T follicular helper cell (primary cell): ENCODE data around the gene SBF1.
A peak's percentile ranks its signal among the peaks of the same experiment; 100 is the strongest.
"Not testable (repeated sequence)": the region's sequence is repeated elsewhere in the genome, so short reads cannot be mapped to it uniquely, and the experiment has no call there.

Experiments
- DNase-seq: peaks from one replicate; pipeline ENCODE4 v3.0.0-alpha.2; 2020; ENCODE audit warnings: low read depth
- total RNA-seq, 2 experiments: gene quantifications; one replicate each; lab custom pipeline; 2026; lab: John Stamatoyannopoulos, UW

The SBF1 gene
- total RNA-seq, result 268 to 776 reads per million in 2 experiments

GRCh38 chr22:50474710-50475651 is at the start of gene SBF1:
Gene SBF1 (minus strand): TSS chr22:50475035. CDS start chr22:50474840, 195 bp downstream.
- peak; percentile 83 for DNase-seq

DNA sequence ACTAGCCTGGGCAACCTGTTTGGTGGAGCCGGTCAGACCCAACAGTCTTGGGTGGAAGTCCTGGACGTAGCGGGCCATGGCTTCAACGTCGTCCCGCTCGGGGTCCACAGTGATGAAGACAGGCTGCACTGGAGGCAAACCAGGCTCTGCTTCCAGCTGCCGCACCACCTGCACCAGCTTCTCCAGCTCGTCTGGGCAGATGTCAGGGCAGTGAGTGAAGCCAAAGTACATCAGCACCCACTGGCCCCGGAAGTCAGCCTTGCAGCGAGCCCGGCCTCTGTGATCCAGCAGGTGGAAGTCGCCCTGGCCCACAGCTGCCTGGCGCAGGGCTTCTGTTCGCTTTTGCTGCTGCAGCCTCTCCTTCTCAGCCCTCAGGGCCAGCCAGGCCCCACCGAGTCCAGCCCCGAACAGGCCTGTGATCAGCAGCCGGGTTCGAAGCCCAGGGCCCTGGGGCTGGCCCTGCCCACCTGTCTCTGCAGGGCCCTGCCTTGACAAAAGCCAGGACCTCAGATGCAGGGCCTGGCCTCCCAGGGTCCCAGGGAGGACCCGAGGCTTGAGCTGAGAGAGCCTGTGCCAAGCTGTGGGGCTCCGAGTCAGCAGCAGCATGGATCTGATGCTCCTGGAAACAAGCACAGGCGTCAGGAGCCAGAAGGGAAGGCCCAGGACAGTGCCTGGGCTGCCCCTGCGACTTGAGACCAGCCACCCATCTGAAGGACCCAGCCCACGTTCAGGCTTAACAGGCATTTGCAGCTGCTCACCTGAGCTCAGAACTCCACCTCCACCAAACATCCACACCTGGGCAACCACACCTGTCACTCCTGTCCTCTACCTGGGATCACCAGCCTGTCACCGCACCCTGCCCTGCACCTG is 49.2 kb upstream of the SBF1 start:
- DNase-seq, result no peak

GRCh38 chr22:50523458-50523805 is 48.6 kb upstream of the SBF1 start:
- no peak for DNase-seq

- no peak for DNase-seq
Observed at GRCh38 chr22:50522806-50523438, 48.1 kb upstream of the SBF1 start.

DNA sequence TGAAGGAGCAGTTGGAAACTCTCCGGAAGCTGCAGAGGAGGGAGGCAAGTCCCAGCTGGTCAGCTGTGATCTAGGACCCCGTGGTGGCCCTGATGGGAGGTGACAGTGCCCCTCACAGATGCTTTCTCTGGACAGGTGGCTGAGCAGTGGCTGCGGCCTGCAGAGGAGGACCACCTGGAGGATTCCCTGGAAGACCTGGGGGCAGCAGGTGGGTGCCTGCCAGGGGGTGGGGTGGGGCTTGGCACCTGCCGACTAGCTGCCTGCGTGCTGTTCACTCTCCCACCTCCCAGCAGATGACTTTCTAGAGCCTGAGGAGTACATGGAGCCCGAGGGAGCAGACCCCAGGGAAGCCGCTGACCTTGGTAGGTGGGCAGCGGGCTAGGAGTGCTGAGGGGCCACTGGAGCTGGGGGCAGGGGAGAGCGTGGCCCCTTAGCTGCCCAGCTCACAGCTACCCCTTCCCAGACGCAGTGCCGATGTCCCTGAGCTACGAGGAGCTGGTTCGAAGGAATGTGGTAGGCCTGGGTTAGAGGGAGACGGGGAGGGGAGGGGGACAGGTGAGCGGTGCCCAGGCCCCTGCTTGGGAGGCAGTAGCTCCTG is 47.5 kb upstream of the SBF1 start:
- no peak for DNase-seq

- no peak for DNase-seq
Observed at GRCh38 chr22:50521710-50522109, 46.9 kb upstream of the SBF1 start.

DNA sequence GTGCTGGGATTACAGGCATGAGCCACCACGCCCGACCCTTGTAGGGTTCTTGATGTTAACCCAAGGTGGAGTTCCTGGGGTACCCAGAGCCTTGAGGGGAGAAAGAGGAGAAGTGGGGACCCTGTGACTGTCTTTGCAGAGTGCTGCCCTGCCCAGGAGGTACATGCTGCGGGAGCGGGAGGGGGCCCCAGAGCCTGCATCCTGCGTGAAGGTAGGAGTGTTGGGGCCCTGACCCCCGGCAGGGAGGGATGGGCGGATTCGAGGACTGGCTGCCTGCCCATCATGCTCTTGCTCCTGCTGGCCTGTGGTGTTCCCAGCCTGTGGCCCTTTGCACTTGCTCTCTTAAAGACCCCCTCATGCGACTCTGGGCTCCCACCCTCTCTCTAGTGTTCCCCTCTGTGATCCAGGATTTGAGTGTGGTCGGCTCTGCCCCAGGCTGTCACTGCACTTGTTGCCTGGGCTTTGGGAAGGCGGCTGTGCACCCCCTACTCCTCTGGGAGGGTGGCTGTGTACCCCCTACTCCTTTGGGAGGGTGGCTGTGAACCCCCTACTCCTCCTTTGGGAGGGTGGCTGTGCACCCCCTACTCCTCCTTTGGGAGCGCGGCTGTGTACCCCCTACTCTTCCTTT is 46.1 kb upstream of the SBF1 start:
- no peak for DNase-seq

DNA sequence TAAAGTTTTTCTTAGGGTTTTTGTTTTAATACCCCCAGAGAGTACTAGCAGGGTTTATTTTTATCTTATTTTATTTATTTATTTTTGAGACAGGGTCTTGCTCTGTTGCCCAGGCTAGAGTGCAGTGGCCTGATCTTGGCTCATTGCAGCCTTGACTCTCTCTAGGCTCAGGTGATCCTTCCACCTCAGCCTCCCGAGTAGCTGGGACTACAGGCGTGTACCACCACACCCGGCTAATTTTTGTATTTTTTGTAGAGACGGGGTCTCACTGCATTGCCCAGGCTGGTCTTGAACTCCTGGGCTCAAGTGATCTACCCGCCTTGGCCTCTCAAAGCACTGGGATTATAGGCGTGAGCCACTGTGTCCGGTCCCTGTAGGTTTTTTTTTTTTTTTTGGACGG is 45.3 kb upstream of the SBF1 start:
- not testable (repeated sequence) for DNase-seq

DNA sequence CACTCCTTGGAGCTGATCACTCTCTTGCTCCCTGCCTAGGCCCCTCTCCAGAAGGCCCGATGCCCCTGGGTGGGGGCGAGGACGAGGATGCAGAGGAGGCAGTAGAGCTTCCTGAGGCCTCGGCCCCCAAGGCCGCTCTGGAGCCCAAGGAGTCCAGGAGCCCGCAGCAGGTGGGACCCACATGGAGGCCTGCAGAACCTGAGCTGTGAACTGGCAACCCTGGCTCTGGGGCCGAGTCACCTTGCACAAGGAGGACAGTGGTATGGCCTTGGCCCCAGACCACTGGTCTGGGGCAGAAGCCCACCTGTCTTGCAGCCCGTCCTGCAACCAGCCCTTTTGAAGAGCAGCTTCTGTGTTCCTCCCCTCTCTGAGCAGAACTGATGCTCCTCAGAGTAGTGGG is 44.3 kb upstream of the SBF1 start:
- DNase-seq, result no peak

- no peak for DNase-seq
Observed at GRCh38 chr22:50518606-50519005, 43.8 kb upstream of the SBF1 start.

DNA sequence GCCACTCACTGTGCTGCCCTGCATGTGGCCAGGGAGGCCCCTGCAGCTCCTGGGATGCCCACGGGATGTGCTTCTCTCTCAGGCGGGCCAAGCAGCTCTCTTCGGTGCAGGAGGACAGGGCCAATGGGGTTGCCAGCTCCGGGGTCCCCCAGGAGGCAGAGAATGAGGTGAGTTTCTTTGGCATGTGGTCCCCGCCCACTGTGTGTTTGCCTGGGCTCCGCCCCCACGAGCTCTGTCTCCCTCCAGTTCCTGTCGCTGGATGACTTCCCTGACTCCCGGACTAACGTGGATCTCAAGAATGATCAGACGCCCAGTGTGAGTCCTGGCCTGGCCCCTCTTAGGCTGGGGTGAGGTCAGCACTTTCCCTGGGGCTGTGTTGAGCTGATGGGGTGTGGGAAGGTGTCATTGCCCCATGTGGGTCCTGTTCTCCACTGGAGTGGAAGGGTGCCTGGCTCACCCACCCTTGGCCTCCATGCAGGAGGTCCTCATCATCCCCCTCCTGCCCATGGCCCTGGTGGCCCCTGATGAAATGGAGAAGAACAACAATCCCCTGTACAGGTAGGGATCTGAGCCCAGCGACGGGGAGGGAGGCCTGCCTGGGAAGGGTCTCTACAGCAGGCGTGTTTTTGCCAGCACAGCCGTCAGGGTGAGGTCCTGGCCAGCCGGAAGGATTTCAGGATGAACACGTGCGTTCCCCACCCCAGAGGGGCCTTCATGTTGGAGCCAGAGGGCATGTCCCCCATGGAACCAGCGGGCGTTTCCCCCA is 42.8 kb upstream of the SBF1 start:
- no peak for DNase-seq

DNA sequence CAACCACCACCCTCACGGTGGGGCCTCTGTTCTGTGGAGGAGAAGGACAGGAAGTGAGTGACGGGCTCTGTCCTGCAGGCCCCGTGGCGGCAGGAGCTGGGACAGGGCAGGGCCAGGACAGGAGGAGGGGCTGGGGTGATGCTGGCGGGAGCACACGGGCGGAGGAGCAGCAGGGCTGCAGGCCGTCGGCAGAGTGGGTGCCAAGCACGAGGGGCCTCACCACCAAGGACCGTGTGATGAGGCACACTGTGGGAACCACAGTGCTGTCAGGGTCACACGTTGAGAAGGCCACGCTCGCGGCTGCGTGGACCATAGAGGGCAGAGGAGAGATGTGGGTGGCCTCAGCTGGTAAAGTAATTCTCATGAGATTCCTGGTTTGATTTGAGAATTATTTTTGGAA is 42.1 kb upstream of the SBF1 start:
- DNase-seq, result no peak

- no peak for DNase-seq
Observed at GRCh38 chr22:50516068-50516467, 41.2 kb upstream of the SBF1 start.

- no peak for DNase-seq
Observed at GRCh38 chr22:50513175-50513574, 38.3 kb upstream of the SBF1 start.

GRCh38 chr22:50508897-50509296 is 34.1 kb upstream of the SBF1 start:
- no peak for DNase-seq

DNA sequence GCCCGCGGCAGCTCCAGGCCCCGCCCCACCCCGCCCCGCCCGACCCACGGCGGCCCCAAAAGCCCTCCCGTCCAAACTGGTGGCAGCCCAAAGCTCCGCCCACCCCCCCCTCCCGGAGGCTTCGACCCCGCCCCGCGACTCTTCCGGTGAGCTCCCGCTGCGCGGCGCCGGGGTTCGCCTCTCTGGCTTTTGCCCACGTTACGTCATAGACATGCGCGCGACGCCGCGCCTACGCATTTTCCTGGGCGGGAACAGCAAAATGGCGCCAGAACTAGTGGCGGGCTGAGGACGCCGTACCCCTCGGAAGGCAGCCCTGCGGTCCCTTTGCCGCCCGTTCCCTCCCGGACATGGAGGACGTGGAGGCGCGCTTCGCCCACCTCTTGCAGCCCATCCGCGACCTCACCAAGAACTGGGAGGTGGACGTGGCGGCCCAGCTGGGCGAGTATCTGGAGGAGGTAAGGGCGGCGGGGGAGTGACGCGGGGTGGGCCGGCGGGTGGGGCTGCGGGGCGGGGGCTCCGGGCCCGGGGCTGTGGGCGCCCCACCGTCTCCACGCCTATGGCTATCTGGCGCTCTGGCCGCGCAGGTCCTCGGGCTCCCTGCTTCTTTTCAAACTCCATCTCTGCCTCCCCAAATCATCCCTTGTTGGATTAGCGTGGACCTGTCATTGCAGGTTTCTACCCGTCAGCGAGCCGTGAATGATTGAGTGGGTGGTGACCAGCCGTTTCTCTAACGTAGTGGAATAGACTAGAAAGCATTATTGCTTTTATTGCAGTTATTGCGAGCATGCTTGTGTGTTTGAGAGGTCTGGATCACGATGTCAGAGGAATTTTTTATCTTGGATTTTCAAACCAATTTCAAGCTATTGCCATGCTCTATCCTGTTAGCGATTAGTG is 33.4 kb upstream of the SBF1 start, which contains the start of gene NCAPH2:
Gene NCAPH2 (plus strand): TSS at position 234 of the 894 bp plus-strand sequence. CDS start 114 bp downstream, at position 348.
- DNase-seq, result peak; percentile 97

GRCh38 chr22:50507421-50507990 is 32.7 kb upstream of the SBF1 start, which contains the start of gene LMF2:
Gene LMF2 (minus strand): TSS chr22:50507702. CDS start chr22:50507675, 27 bp downstream.
- DNase-seq, result peak; percentile 90

DNA sequence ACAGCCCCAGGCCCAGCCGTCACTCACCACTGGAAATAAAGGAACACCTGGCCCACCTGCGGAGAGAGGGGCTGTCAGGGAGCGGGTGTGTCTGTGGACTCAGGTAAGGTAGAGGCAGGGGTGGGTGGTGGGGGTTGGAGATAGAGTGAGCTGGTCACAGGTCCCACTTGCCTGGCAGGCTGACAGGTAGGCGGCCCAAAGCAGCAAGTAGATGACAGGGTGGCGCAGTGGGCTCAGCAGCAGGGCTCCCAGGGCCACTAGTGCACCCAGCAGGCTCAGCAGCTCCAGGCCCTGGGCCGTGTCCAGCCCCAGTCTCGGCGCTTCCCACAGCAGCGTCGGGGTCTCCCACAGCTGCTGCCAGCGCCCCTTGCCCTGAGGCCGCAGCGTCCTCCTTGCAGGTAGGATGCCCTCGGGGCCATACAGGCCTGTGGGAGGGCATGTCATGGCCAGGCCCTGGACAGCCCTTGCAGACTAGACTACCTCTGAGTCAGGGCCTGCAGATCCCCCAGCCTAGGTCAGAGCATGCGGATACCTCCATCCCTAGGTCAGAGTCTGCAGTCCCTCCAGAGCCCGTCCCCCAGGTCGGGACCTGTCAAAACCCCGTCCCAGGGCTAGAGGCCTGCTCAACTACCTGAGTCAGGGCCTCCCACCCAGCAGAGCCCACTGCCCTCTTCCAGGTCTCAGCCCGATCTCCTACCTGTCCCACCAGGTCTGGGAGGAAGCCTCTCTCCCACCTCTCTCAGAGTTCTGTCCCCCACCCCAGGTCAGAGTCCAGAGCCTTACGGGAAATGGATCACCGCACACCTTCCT is 32.0 kb upstream of the SBF1 start:
- DNase-seq, result no peak
